ENCODE measurements around the gene PGF. TPM values are rescaled to one million over a fixed set of nuclear protein-coding genes. Genes with fewer than 3 reads are reported as not detected.

PGF gene
- total RNA-seq, 1 experiment from 2014 or later, result 6.4 TPM

- no peak overlapping the region for H3K4me3 ChIP-seq (replicated peaks in 1 of 2; ENCODE audit: low read depth in 1 of 2, low read length in 2 of 2)
- no peaks in the 10 kb centered on the region for H4K20me1 ChIP-seq (ENCODE audit: insufficient read depth)
- ChIA-PET RAD21 (ENCODE audit: low non-redundant PET in 1 of 2, low total read pairs in 2 of 2, uncharacterized antibody in 2 of 2, unreplicated experiment in 2 of 2) (interaction anchor here in 1 of 2 experiments (0.7 kb wide), 1 partner anchor 17 kb away, joined by 10 read pairs; no protein-coding TSS in a partner anchor), CTCF (no interaction called here), POLR2A (no interaction called here)
- H3K79me2 ChIP-seq (ENCODE audit: insufficient read depth, low read length), result no peaks in the 10 kb centered on the region
- H3K4me1 ChIP-seq (ENCODE audit: control insufficient read depth in 1 of 2, insufficient read depth in 2 of 2, low read length in 2 of 2), result no peaks in the 10 kb centered on the region
- intact Hi-C loops (cut with micrococcal nuclease), result no loop called here
- H3K9me3 ChIP-seq (ENCODE audit: control insufficient read depth in 1 of 2, insufficient read depth in 1 of 2, low read depth in 1 of 2, low read length in 2 of 2), result no peaks in the 10 kb centered on the region
- DNase-seq (ENCODE audit: low read depth, low spot score) (no peak), ATAC-seq (no peak)
- no peaks in the 10 kb centered on the region for H3K9me2 ChIP-seq (ENCODE audit: insufficient read depth)
- H2AFZ ChIP-seq (ENCODE audit: low read depth, low read length, poor library complexity, severe bottlenecking), result no peak overlapping the region
- BruUV-seq (replicated peaks), result no TSS peak
- TF ChIP-seq, protein P1, sequence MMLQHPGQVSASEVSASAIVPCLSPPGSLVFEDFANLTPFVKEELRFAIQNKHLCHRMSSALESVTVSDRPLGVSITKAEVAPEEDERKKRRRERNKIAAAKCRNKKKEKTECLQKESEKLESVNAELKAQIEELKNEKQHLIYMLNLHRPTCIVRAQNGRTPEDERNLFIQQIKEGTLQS (IDR thresholded peaks at IDR 0.05), result no peak
- TF ChIP-seq ELF1 (IDR thresholded peaks at IDR 0.05; ENCODE audit: borderline replicate concordance, low read depth), result no peak
- TF ChIP-seq ZNF274 (IDR thresholded peaks at IDR 0.05; ENCODE audit: low read depth, low read length), result no peak
- no peak for TF ChIP-seq CBX3 (IDR thresholded peaks at IDR 0.05; ENCODE audit: low read depth)
- TF ChIP-seq POLR2A (IDR thresholded peaks at IDR 0.05; ENCODE audit: borderline replicate concordance, extremely low read depth, insufficient read depth, insufficient read length), result no peak
- no peak for TF ChIP-seq ZFX (IDR thresholded peaks at IDR 0.05)
- no peak for TF ChIP-seq JUND (IDR thresholded peaks at IDR 0.05)
- TF ChIP-seq, protein P2, sequence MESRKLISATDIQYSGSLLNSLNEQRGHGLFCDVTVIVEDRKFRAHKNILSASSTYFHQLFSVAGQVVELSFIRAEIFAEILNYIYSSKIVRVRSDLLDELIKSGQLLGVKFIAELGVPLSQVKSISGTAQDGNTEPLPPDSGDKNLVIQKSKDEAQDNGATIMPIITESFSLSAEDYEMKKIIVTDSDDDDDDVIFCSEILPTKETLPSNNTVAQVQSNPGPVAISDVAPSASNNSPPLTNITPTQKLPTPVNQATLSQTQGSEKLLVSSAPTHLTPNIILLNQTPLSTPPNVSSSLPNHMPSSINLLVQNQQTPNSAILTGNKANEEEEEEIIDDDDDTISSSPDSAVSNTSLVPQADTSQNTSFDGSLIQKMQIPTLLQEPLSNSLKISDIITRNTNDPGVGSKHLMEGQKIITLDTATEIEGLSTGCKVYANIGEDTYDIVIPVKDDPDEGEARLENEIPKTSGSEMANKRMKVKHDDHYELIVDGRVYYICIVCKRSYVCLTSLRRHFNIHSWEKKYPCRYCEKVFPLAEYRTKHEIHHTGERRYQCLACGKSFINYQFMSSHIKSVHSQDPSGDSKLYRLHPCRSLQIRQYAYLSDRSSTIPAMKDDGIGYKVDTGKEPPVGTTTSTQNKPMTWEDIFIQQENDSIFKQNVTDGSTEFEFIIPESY (IDR thresholded peaks at IDR 0.05; ENCODE audit: extremely low read depth, insufficient replicate concordance, low read length), result no peak
- TF ChIP-seq, protein P3, sequence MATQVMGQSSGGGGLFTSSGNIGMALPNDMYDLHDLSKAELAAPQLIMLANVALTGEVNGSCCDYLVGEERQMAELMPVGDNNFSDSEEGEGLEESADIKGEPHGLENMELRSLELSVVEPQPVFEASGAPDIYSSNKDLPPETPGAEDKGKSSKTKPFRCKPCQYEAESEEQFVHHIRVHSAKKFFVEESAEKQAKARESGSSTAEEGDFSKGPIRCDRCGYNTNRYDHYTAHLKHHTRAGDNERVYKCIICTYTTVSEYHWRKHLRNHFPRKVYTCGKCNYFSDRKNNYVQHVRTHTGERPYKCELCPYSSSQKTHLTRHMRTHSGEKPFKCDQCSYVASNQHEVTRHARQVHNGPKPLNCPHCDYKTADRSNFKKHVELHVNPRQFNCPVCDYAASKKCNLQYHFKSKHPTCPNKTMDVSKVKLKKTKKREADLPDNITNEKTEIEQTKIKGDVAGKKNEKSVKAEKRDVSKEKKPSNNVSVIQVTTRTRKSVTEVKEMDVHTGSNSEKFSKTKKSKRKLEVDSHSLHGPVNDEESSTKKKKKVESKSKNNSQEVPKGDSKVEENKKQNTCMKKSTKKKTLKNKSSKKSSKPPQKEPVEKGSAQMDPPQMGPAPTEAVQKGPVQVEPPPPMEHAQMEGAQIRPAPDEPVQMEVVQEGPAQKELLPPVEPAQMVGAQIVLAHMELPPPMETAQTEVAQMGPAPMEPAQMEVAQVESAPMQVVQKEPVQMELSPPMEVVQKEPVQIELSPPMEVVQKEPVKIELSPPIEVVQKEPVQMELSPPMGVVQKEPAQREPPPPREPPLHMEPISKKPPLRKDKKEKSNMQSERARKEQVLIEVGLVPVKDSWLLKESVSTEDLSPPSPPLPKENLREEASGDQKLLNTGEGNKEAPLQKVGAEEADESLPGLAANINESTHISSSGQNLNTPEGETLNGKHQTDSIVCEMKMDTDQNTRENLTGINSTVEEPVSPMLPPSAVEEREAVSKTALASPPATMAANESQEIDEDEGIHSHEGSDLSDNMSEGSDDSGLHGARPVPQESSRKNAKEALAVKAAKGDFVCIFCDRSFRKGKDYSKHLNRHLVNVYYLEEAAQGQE (IDR thresholded peaks at IDR 0.05; ENCODE audit: low read depth), result no peak
- H3K9ac ChIP-seq (ENCODE audit: low read length), result no peak overlapping the region
- no peak overlapping the region for H3K27ac ChIP-seq (ENCODE audit: low read depth, low read length)
- H3K27me3 ChIP-seq (ENCODE audit: insufficient read depth, low read length), result no peaks in the 10 kb centered on the region
- no peaks in the 10 kb centered on the region for H3K36me3 ChIP-seq (ENCODE audit: control insufficient read depth in 1 of 2, insufficient read depth in 2 of 2, low read length in 2 of 2)
- H3K4me2 ChIP-seq (ENCODE audit: low read length), result no peak overlapping the region
These were observed 23.1 kb upstream of the PGF start for GRCh38 chr14:74978416-74978947.
